PFSK-1 (cell line): ENCODE results near the gene PRDM1.

ENCODE experiments used
- FOXP2 ChIP-seq: optimal IDR thresholded peaks from 2 replicates; pipeline ENCODE3; 2011; ENCODE audit warnings: borderline replicate concordance, control low read depth, inconsistent platforms; ENCODE audit not compliant: insufficient read depth; ENCODE audit errors: extremely low read length, extremely low read depth
- POLR2AphosphoS5 ChIP-seq: IDR thresholded peaks from 2 replicates; pipeline ENCODE4 v1.6.1; 2012; ENCODE audit warnings: low read depth, mild to moderate bottlenecking, control low read depth, low read length, moderate library complexity
- REST ChIP-seq, 2 experiments: IDR thresholded peaks; 2 replicates each; pipeline versions ENCODE4 v1.6.1 to v1.8.0; 2011 to 2012; ENCODE audit warnings: low read depth in 2 of 2, low read length in 2 of 2, control low read depth in 1 of 2, inconsistent platforms in 1 of 2, mild to moderate bottlenecking in 1 of 2, moderate library complexity in 1 of 2; ENCODE audit not compliant: insufficient read depth in 1 of 2
- SIN3A ChIP-seq: IDR thresholded peaks from 2 replicates; pipeline ENCODE4 v1.6.1; 2012; ENCODE audit warnings: mild to moderate bottlenecking, low read length, moderate library complexity, borderline replicate concordance; ENCODE audit not compliant: insufficient read depth
- TAF1 ChIP-seq: IDR thresholded peaks from 2 replicates; pipeline ENCODE4 v1.6.1; 2012; ENCODE audit warnings: low read length, control low read depth, borderline replicate concordance; ENCODE audit not compliant: insufficient read depth

PRDM1 gene

GRCh38 chr6:106149472-106150069, 63.4 kb downstream of the PRDM1 start:
- no peak for TF ChIP-seq SIN3A
- no peak for TF ChIP-seq REST (IDR thresholded peaks at IDR 0.05; ENCODE audit: insufficient read depth in 1 of 2, low read depth in 2 of 2, low read length in 2 of 2)
- TF ChIP-seq TAF1, result no peak
- no peak for TF ChIP-seq FOXP2
- no peak for TF ChIP-seq POLR2AphosphoS5

GRCh38 chr6:106152952-106153351, 66.8 kb downstream of the PRDM1 start:
- TF ChIP-seq POLR2AphosphoS5, result no peak

GRCh38 chr6:106154326-106154725, 68.2 kb downstream of the PRDM1 start:
- TF ChIP-seq FOXP2, result no peak
- no peak for TF ChIP-seq SIN3A
- TF ChIP-seq POLR2AphosphoS5, result no peak
- TF ChIP-seq TAF1, result no peak
- no peak for TF ChIP-seq REST (IDR thresholded peaks at IDR 0.05; ENCODE audit: insufficient read depth in 1 of 2, low read depth in 2 of 2, low read length in 2 of 2)

- TF ChIP-seq FOXP2, result no peak
- TF ChIP-seq REST (IDR thresholded peaks at IDR 0.05; ENCODE audit: insufficient read depth in 1 of 2, low read depth in 2 of 2, low read length in 2 of 2), result no peak
- no peak for TF ChIP-seq TAF1
- TF ChIP-seq POLR2AphosphoS5, result no peak
- TF ChIP-seq SIN3A, result no peak
These were observed 69.2 kb downstream of the PRDM1 start for GRCh38 chr6:106155219-106155830.

GRCh38 chr6:106156413-106156812, 70.3 kb downstream of the PRDM1 start:
- TF ChIP-seq FOXP2, result no peak

- TF ChIP-seq POLR2AphosphoS5 (no peak), FOXP2 (no peak), REST (IDR thresholded peaks at IDR 0.05; ENCODE audit: insufficient read depth in 1 of 2, low read depth in 2 of 2, low read length in 2 of 2) (no peak), TAF1 (no peak)
These were observed 70.7 kb downstream of the PRDM1 start for GRCh38 chr6:106156863-106157262.
